Ascending aorta (tissue), 2 donors: ENCODE results near the gene TRPV2. TPM values are rescaled to one million over a fixed set of nuclear protein-coding genes. Genes with fewer than 3 reads are reported as not detected.
"Not testable (repeated sequence)": the region's sequence is repeated elsewhere in the genome, so short reads cannot be mapped to it uniquely, and the experiment has no call there.

Source experiments
- DNase-seq, 2 donors: peaks; one replicate each; pipeline ENCODE4 v3.0.0-alpha.2; 2019; ENCODE audit warnings: low spot score in 2 of 2
- H3K27ac ChIP-seq, 2 donors: fragments of 200-600 bp; sonication (generic); one replicate each; pipeline ENCODE4 v1.5.1; 2016 to 2017; ENCODE audit warnings: mild to moderate bottlenecking in 1 of 2
- H3K27me3 ChIP-seq: fragments of 200-600 bp; sonication (generic); one replicate; pipeline ENCODE4 v1.5.1; 2017
- H3K36me3 ChIP-seq, 2 donors: fragments of 200-600 bp; sonication (generic); one replicate each; pipeline ENCODE4 v1.5.1; 2016
- H3K4me1 ChIP-seq, 2 donors: fragments of 200-600 bp; sonication (generic); one replicate each; pipeline ENCODE4 v1.5.1; 2016 to 2017; ENCODE audit warnings: mild to moderate bottlenecking in 1 of 2
- H3K4me3 ChIP-seq, 2 donors: fragments of 200-600 bp; sonication (generic); one replicate each; pipeline ENCODE4 v1.5.1; 2016 to 2017; ENCODE audit warnings: mild to moderate bottlenecking in 1 of 2
- H3K9me3 ChIP-seq, 2 donors: fragments of 200-600 bp; sonication (generic); one replicate each; pipeline ENCODE4 v1.5.1; 2016
- intact Hi-C: fragments of 100-400 bp; cut with DNase I; formaldehyde crosslinking; loops from one replicate; pipeline ENCODE4 v1.15.1; 2023
- total RNA-seq: library from RNA; depleted of rRNA; stranded (reverse); fragments of >200 nt; gene quantifications from one replicate; pipeline ENCODE4 v1.1.0, GENCODE V29; 2016
- TF ChIP-seq, protein P1 (sequence below), 3 experiments: fragments of 200-600 bp in 2 of 3; fragments of 450-650 bp in 1 of 3; sonication (generic) in 2 of 3; IDR thresholded peaks; one replicate each; pipeline ENCODE4 v1.5.1; 2016 to 2019; ENCODE audit warnings: antibody characterized with exemption in 3 of 3, mild to moderate bottlenecking in 1 of 3, moderate library complexity in 1 of 3

TRPV2 gene
- total RNA-seq, 1 donor from 2014 or later: 26.1 TPM

DNA sequence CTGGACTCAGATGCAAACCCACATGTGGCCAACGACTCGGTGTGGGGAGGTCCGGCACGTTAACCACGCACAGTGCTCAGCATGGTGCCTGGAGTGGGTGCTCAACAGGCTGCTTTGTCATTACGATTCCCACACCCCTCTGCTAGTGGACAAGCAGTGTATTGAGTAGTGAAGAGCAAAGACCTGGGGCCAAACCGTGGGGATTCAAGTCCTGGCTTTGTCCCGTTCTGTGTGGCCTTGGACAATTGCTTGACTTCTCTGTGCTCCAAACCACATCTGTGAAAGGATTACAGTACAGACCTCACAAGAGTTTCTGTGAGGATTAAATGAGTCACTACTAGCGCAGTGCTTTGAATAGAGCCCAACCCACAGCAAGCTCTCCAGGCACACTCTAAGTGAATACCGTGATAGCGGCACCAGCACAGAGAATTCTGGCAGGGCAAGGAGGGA is 33.8 kb downstream of the TRPV2 start:
- Histone ChIP-seq H3K4me3 (no peak overlapping the region), H3K27me3 (no peaks in the 10 kb centered on the region), H3K9me3 (no peaks in the 10 kb centered on the region), H3K27ac (no peak overlapping the region), H3K4me1 (no peaks in the 10 kb centered on the region), H3K36me3 (peaks cover 11 to 42% of the 10 kb centered on the region in 2 donors)
- intact Hi-C loops: no loop called here
- no peak for DNase-seq
- TF ChIP-seq, protein P1, sequence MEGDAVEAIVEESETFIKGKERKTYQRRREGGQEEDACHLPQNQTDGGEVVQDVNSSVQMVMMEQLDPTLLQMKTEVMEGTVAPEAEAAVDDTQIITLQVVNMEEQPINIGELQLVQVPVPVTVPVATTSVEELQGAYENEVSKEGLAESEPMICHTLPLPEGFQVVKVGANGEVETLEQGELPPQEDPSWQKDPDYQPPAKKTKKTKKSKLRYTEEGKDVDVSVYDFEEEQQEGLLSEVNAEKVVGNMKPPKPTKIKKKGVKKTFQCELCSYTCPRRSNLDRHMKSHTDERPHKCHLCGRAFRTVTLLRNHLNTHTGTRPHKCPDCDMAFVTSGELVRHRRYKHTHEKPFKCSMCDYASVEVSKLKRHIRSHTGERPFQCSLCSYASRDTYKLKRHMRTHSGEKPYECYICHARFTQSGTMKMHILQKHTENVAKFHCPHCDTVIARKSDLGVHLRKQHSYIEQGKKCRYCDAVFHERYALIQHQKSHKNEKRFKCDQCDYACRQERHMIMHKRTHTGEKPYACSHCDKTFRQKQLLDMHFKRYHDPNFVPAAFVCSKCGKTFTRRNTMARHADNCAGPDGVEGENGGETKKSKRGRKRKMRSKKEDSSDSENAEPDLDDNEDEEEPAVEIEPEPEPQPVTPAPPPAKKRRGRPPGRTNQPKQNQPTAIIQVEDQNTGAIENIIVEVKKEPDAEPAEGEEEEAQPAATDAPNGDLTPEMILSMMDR (IDR thresholded peaks at IDR 0.05): no peak

DNA sequence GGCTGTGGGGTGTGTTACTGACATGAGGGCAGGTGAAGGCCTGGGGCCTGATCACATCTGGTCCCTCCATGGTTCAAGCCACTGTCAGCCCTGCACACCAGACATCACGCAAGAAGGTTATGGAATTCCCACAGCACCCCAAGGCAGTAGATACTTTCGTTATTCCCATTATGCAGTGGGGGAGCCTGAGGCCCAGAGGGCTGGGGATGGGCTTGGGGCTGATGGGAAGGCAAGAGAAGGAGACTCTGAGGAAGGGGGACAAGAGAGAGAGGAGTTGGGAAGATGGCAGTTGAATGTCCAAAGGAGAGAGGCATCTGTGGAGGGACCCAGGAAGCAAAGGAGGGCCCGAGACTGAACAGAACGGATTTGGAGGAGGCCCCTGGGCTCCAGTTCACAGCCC is 34.7 kb downstream of the TRPV2 start:
- Histone ChIP-seq H3K9me3 (no peaks in the 10 kb centered on the region), H3K36me3 (peaks cover 11 to 35% of the 10 kb centered on the region in 2 donors), H3K4me3 (no peak overlapping the region), H3K27me3 (no peaks in the 10 kb centered on the region), H3K4me1 (no peaks in the 10 kb centered on the region), H3K27ac (no peak overlapping the region)
- DNase-seq: no peak
- TF ChIP-seq, protein P1 (IDR thresholded peaks at IDR 0.05): no peak
- intact Hi-C loops: loop anchor here (5.0 kb wide), 2 partner anchors 42 to 142 kb away; partner anchors contain the start of gene LRRC75A

DNA sequence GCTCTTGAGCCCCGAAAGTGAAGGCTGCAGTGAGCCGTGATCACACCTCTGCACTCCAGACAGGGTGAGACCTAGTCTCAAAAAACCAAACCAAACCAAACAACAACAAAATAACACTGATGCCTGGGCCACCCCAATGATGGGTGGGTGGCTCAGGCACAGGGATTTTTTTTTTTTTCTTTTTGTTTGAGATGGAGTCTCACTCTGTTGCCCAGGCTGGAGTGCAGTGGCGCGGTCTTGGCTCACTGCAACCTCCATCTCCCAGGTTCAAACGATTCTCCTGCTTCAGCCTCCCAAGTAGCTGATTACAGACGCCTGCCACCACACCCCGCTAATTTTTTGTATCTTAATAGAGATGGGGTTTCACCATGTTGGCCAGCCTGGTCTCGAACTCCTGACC is 36.9 kb downstream of the TRPV2 start:
- H3K36me3 ChIP-seq: peaks cover 8 to 23% of the 10 kb centered on the region in 2 donors
- not testable (repeated sequence) for H3K4me3 ChIP-seq, DNase-seq, H3K9me3 ChIP-seq, H3K4me1 ChIP-seq, H3K27ac ChIP-seq, H3K27me3 ChIP-seq
- intact Hi-C loops: loop anchor here (5.0 kb wide), 2 partner anchors 40 to 140 kb away; partner anchors contain the start of gene LRRC75A

DNA sequence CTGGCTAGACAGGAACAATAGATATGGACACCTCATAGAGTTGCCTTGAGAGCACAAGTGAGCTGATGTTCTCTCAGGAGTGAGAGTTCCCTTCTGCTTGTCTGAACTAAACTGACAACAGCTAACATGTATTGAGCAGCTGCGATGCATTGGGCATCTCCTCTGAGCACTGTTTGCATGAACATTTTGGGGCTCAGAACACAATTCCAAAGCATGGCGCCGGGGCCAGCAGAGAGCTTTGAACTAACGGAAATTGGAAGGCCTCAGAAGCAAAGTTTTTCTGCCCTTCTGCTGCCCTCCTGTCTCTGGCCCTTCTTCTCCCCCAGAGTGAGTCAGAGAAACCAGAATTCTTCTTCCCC is 38.1 kb downstream of the TRPV2 start:
- Histone ChIP-seq H3K4me3 (no peak overlapping the region), H3K27ac (no peak overlapping the region), H3K36me3 (peaks cover 5 to 17% of the 10 kb centered on the region in 2 donors), H3K27me3 (no peaks in the 10 kb centered on the region), H3K4me1 (no peaks in the 10 kb centered on the region), H3K9me3 (no peaks in the 10 kb centered on the region)
- intact Hi-C loops: loop anchor here (1.0 to 5.0 kb wide), 3 partner anchors 39 to 139 kb away; partner anchors contain the start of gene LRRC75A
- TF ChIP-seq, protein P1 (IDR thresholded peaks at IDR 0.05): no peak
- no peak for DNase-seq

- no peaks in the 10 kb centered on the region for H3K9me3 ChIP-seq
- intact Hi-C loops: no loop called here
- no peak overlapping the region for H3K4me3 ChIP-seq
Measured at GRCh38 chr17:16455997-16456741, 40.8 kb downstream of the TRPV2 start.

More at GRCh38 chr17:16455997-16456741, 40.8 kb downstream of the TRPV2 start:
- Histone ChIP-seq H3K36me3 (peaks cover 0 to 9% of the 10 kb centered on the region in 2 donors), H3K4me1 (no peaks in the 10 kb centered on the region), H3K27ac (no peak overlapping the region), H3K27me3 (no peaks in the 10 kb centered on the region)
- TF ChIP-seq, protein P1 (IDR thresholded peaks at IDR 0.05): no peak
- DNase-seq: no peak
